Activated CD8-positive, alpha-beta memory T cell treated with anti-CD3 and anti-CD28 coated beads for 4 hours (primary cell): Measurements from ENCODE around the gene OR10A5.
A peak's percentile ranks its signal among the peaks of the same experiment; 100 is the strongest.
"Not testable (repeated sequence)": the region's sequence is repeated elsewhere in the genome, so short reads cannot be mapped to it uniquely, and the experiment has no call there.

Source experiments
- DNase-seq, 2 donors: peaks; one replicate each; pipeline ENCODE4 v3.0.0-alpha.2; 2020; ENCODE audit warnings: low read depth in 2 of 2

Gene OR10A5, protein sequence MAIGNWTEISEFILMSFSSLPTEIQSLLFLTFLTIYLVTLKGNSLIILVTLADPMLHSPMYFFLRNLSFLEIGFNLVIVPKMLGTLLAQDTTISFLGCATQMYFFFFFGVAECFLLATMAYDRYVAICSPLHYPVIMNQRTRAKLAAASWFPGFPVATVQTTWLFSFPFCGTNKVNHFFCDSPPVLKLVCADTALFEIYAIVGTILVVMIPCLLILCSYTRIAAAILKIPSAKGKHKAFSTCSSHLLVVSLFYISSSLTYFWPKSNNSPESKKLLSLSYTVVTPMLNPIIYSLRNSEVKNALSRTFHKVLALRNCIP

GRCh38 chr11:6845383-6845782, at the start of gene OR10A5:
OR10A5 (plus strand) TSS chr11:6845683; CDS start chr11:6845683, 0 bp downstream.
- DNase-seq, result no peak

DNA sequence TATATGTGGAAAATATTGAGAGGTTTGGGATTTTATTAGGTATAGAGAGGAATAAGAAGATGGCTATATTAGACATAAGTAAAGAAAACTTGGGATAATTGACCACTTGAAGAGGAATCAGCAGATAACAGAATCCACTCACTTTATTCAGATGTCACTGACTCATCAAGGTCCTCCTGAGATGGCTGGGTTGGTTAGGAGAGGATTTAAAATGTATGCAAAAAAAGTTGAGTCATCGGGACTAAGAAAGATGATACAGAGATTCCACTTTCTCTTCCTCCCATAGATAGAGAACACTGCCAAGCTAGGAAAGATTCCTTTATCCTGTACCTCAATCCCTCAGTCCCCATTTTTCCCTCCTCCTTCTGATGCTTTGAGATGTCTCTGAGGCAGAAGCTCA, 46.1 kb upstream of the OR10A5 start, which contains the start of gene OR6A2:
OR6A2 (minus strand) TSS at position 288 of the 400 bp plus-strand sequence. CDS start 3,981 bp downstream, outside the sequence.
- no peak for DNase-seq

DNA sequence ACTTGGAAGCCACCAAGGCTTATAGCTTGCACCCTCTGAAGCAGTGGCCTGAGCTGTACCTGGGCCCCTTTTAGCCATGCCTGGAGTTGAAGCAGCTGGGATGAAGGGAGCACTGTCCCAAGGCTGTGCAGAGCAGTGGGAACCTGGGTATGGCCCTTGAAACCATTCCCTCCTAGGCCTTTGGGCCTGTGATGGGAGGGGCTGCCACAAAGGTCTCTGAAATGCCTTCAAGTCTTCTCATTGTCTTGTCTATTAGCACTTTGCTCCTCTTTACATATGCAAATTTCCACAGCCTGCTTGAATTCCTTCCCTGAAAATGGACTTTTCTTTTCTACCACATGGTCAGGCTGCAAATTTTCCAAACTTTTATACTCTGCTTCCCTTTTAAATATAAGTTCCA, 44.4 kb upstream of the OR10A5 start:
- DNase-seq, result not testable (repeated sequence)

DNA sequence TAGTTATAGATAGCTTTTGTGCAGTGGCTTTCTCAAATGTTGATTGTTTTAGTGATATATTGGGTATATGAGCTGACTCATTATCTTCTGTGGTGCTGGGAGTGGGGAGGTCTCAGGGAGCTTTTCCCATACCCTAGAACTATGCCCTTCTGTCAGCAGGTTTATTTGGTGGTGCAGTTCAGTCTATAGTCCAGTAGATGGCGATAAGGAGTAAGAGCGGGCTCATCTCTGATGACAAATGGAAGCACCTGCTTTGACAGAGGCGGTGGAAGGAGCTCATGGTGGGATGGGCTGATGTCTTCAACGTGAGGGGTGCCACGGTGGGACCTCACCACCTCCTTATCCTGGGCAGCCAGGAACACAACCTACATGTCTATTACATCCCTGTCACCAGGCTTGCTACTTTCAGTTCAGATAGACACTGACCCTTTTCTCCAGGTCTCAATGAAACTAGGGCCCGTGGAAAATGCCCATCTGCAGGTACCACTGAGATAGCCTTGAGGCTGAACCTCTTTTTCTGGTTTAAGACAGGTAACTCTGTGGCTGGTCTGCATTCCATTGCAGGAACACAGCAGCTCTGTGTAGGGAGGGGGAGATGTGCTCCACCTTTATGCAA, 33.0 kb upstream of the OR10A5 start:
- peak in 1 of 2 donors; percentile 4 for DNase-seq

DNA sequence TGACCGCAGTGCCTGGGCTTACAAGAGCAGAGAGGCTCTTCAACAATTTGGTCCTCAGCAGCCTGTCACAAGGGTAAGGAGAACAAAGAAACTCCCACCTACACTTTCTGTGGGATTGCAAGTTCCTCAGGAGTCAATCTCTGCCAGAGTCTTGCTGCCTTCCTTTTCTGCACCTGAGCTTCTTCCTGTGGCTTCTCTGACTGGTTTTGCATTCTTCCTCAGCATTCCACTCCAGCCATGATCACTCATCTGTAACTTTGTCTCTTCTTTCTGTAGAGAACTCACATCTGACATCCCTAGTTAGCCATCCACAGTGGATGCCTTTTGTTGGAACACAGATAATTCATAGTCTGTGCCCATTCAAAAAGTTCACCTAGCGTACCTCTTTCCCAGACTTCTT, 31.8 kb upstream of the OR10A5 start:
- no peak for DNase-seq

DNA sequence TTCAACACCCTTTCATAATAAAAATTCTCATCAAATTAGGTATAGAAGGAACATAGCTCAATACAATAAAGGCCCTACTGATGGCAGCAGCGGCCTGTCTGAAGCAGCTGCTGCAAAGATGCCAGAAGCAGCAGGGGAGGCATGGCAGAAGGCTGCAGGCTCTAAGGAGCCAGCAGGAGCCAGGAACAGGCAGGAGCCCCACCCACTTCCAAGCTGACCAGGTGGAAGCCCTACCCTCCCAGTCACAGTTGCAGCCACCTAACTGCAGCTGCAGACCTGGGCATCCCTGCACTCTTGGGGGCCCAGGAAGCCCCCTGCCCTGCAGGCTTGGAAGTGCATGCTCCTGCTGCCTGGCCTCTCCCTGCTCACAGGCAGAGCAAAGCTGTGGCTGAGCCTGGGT, 27.8 kb upstream of the OR10A5 start:
- DNase-seq, result no peak

DNA sequence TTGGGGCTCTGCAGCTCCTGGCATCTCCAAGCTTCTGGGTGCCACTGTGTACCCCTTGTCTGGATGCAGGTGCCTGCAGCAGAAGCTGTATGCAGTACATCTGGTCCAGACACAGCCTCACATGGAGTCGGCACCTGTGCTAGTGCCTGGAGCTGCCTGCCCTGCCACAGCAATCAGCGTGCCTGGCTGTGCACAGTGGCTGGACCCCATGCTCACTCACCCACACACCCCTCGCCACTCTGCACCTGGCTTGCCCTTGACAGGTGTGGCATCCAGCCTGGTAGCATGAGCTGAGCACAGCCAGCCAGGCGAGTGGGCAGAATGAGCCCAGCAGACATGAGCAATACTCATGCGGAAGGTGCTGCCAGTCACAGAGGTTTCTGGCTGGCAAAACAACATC, 26.5 kb upstream of the OR10A5 start:
- no peak for DNase-seq

DNA sequence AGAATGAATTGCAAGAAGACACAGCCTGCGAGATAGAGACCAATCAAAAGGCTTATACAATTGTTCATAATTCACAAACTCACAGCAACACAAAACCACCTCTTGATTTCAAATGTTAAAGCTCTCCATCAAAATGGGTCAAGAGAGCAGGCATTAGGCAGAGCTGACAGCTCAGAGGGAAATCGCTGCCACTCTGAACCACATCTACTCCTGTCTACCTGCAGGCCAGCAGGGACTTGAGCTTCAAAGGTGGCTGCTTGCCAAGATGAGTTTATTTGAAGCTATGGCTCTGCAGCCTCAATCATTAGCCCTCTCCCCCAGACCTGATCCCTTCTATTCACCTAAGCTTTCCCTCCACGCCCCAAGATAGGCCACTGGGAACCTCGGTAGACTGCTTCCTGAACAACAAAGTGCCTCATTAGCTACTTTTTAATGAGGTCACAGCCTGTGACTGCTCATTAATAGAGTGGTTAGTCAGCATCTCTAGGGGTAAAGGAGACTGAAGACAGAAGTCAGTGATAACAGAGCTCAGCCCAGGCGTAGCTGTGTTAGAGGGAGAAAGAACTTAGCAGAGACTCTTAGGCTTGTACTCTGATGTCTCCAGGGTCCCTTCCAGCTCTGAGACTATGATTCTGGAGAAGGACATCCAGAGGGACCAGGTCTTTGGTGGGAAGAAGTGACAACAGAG, 21.2 kb upstream of the OR10A5 start:
- DNase-seq, result no peak

GRCh38 chr11:6825231-6825744, 20.2 kb upstream of the OR10A5 start:
- DNase-seq, result no peak

GRCh38 chr11:6828103-6828502, 17.4 kb upstream of the OR10A5 start:
- DNase-seq, result no peak

- no peak for DNase-seq
Measured at GRCh38 chr11:6833356-6833755, 12.1 kb upstream of the OR10A5 start.

GRCh38 chr11:6834021-6834420, 11.5 kb upstream of the OR10A5 start:
- no peak for DNase-seq

DNA sequence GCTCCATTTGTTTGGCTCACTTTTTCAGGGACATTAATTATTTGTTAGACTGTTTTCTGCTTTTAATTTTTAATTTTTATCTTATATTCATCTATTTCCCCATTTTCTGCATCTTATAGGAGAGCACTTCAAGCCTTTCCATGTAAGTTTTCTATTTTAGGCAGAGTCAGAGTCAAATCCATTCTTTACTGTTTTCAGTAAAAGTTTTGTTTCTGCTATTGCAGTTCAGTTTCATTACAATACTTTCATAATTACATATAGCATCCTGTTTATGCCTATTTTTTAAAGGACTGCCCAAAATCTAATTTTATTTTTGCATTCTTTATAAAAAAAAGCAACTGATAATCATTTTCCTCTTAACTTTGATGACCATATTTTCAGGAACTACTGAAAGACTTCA, 3.8 kb upstream of the OR10A5 start:
- DNase-seq, result no peak

DNA sequence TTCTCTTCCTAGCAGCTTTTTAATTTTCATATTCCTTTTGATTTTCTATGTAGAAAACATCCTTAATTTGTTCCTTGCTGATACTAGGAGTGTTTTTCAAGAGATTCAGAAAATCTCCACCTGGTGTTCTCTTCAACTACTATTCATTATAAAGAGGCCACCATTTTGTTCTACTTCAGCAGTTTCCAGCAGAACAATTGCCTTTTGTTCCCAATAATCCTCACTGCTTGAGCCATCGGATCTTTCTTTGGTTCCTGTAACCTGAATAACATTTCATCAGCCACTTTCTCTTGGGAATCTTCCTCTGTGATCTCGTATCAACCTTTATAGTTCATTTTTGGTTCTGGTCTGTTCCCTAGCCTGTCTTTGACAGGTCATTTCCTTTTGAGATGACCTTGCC, 1.8 kb upstream of the OR10A5 start:
- DNase-seq, result no peak

DNA sequence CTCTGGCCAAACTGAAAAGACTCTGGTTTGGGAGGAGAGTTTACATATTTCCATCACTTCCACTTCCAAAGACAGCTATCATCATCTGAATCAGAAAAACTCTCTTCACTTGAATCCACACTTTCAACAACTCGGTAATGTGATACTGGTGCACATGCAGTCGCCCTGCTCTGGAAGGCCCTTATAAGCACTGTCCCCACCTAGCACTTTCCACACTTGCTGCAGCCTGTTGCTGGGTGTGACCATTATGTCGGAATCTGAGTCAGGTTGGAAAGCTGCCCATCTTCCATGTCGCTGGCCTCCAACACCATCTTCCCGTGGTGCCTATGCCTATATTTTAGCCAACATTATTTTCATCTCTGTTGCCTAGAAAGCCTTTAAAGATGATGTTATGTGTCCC, 1.1 kb upstream of the OR10A5 start:
- DNase-seq, result no peak

DNA sequence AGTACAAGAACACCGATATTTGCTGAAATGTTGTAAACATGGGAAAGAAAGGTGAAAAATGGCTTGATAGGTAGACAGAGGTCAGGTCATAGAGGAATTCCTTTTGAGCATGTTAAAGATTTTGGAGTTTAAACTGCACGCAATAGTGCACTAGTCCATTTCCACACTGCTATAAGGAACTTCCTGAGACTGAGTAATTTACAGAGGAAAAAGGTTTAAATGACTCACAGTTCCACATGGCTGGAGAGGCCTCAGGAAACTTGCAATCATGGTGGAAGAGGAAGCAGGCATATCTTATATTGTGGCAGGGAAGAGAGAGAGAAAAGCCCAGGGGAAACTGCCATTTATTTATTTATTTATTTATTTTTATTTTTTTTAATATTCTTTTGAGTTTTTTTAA, 5.0 kb downstream of the OR10A5 start:
- DNase-seq, result no peak

GRCh38 chr11:6854801-6855200, 9.3 kb downstream of the OR10A5 start:
- not testable (repeated sequence) for DNase-seq

DNA sequence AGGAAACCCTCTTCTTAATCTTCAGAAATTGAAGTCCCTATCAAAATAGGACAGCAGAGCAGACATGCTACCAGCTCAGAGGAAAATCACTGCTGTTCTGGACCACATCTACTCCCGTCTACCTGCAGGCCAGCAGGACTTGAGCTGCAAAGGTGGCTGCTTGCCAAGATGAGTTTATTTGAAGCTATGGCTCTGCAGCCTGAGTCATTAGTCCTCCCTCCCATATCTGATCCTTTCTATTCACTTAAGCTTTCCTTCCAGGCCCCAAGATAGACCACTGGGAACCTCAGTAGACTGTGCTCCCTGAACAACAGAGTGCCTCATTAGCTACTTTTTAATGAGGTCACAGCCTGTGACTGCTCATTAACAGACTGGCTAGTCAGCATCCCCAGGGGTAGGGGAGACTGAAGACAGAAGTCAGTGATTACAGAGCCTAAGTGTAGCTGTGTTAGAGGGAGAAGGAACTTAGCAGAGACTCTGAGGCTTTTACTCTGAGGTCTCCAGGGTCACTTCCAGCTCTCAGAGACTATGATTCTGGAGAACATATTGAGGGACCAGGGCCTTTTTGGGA, 10.6 kb downstream of the OR10A5 start:
- no peak for DNase-seq

GRCh38 chr11:6856871-6857270, 11.4 kb downstream of the OR10A5 start:
- DNase-seq, result no peak

- no peak for DNase-seq
Measured at GRCh38 chr11:6862961-6863360, 17.5 kb downstream of the OR10A5 start, which contains the start of gene OR10A2. OR10A2 (plus strand) TSS chr11:6863057; CDS start chr11:6869755, 6,698 bp downstream.

- no peak for DNase-seq
Measured at GRCh38 chr11:6864438-6864837, 19.0 kb downstream of the OR10A5 start.

DNA sequence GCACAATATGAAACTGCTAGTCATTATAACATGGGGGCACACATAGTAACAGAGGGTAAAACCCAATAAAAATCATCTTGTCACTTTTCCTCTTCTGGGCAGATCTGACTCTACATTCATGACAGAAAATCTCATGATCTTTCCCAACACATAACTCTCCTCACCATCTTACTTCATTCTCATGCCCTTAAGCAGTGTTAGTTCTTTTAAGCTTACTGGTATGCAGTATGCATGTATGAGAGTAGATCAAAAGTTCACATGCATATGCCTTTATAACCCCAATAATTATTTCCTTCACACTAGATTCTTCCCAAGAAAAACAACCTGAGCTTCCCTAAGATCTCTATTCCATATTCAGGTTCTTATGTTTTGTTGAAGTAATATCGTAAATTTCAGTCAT, 25.8 kb downstream of the OR10A5 start:
- DNase-seq, result no peak
